ENCODE data around the gene NGEF.

The NGEF gene

DNA sequence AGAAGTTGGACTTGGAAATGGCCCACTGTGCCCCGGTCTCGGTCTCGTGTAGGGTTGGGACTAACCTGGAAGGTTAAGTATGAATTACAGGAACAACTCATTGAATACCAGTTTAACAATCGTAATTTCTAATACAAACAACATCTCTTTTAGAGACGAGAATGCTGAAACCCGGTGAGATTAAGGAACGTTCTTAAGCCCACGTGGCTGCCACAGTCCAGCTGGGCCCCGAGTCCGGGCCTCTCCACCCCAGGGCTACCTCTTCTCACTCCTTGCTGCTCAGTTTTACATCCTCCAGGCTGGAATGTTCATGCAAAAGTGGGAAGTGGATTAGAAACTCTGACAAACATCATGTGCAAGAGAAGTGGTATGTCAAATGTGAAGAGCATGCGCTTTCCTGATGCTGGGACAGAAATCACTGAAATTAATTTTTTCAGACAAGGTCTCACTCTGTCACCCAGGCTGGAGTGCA, 29.4 kb downstream of the NGEF start:
- no peak overlapping the region for H3K4me3 Mint-ChIP-seq
- H3K9me3 Mint-ChIP-seq = peaks cover 9% of the 10 kb centered on the region
- intact Hi-C loops (cut with micrococcal nuclease) = no loop called here
- H3K27me3 Mint-ChIP-seq = peaks cover 25% of the 10 kb centered on the region
- H3K36me3 Mint-ChIP-seq (ENCODE audit: low read depth) = no peaks in the 10 kb centered on the region
- peaks cover 46% of the 10 kb centered on the region for H3K4me1 Mint-ChIP-seq (ENCODE audit: low read depth)
- H3K27ac Mint-ChIP-seq = peak overlapping the region; percentile 51

DNA sequence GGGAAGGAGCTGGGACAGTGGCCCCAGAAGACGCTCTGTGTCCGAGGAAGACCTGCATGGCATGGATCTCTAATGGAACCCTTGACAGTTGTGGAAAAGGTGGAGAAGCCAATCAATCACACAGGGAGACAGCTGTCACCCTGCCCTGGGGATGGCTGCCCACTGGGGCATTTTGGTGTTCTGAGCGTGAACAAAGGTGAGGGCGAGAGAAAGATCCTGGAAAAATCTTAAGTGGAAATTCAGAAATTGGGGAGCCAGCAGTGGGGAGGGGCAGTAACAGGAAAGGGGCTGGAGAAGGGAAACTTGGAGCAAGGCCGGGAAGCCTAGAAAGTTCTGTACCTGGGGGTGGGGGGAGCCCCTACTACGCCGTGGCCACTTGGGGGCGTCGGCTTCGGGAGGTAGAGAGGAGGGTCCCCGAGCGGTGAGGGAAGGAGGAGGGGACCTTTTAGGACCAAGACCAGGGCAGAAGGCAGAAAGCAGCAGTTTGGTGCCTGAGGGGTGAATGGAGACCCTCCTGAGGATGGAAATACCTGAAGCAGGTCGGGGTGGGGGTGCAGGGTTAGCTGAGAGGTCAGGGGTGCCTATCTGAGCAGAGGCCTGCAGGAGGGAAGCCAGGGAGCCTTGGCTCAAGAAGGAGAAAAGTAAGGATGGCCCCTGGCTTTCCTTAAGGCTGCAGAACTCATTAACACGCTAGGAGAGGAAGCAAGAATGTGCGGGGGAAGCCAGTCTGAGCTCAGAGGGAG, 30.0 kb downstream of the NGEF start:
- H3K4me3 Mint-ChIP-seq = peak overlapping the region; percentile 33
- peak overlapping the region; percentile 51 for H3K27ac Mint-ChIP-seq
- intact Hi-C loops (cut with micrococcal nuclease) = no loop called here
- H3K4me1 Mint-ChIP-seq (ENCODE audit: low read depth) = peaks cover 42% of the 10 kb centered on the region
- peaks cover 25% of the 10 kb centered on the region for H3K27me3 Mint-ChIP-seq
- peaks cover 9% of the 10 kb centered on the region for H3K9me3 Mint-ChIP-seq
- no peaks in the 10 kb centered on the region for H3K36me3 Mint-ChIP-seq (ENCODE audit: low read depth)

DNA sequence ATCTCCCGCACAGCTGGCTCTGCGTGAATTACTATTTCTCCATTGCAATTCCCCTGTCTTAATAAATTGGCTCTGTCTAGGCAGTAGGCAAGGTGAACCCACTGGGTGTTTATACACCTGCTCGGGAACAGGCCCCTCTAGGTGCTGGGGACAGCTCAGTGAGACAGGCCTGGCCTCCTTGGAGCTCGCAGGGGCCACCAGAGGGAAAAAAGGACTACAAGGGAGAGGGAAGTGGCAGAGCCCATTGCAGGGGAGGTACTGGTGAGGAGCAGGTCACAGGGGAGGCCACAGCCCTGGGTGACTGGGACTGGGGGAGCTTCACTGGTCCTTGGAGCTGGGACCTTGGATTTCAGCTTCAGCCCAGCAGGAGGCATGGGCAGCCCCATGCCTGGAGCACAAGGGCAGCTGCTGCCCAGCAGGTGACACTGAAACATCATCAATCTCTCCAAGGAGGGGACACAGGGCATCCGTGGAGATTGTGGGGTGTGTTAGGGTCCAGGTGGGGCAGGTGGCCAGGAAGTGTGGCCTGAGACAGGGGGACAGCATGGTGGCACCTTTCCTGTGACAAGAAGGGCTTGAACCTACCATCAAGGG, 31.2 kb downstream of the NGEF start:
- Mint-ChIP-seq H3K9me3 (peaks cover 9% of the 10 kb centered on the region), H3K36me3 (ENCODE audit: low read depth) (no peaks in the 10 kb centered on the region), H3K27me3 (peaks cover 20% of the 10 kb centered on the region), H3K27ac (no peak overlapping the region), H3K4me1 (ENCODE audit: low read depth) (peaks cover 34% of the 10 kb centered on the region), H3K4me3 (no peak overlapping the region)
- intact Hi-C loops (cut with micrococcal nuclease) = no loop called here

DNA sequence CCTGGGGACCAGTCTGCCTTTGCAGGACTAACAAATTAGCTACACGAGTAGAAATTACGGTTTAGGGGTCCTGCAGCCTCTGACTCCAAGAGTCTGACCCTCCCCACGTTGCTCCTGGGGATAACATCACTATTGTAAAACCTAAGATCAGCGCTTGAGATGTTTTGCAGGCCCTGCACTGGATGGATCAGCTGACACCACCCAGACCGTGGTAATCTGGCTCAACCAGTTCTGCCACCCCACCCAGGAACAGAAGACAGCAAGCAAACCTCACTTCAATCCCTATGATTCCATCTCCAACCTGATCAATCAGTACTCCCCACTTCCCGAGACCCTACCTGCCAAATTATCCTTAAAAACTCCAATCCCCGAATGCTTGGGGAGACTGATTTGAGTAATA, 31.7 kb downstream of the NGEF start:
- peaks cover 34% of the 10 kb centered on the region for H3K4me1 Mint-ChIP-seq (ENCODE audit: low read depth)
- H3K9me3 Mint-ChIP-seq = peaks cover 8% of the 10 kb centered on the region
- H3K27me3 Mint-ChIP-seq = peaks cover 20% of the 10 kb centered on the region
- no peak overlapping the region for H3K4me3 Mint-ChIP-seq
- no peak overlapping the region for H3K27ac Mint-ChIP-seq
- intact Hi-C loops (cut with micrococcal nuclease) = no loop called here
- no peaks in the 10 kb centered on the region for H3K36me3 Mint-ChIP-seq (ENCODE audit: low read depth)

DNA sequence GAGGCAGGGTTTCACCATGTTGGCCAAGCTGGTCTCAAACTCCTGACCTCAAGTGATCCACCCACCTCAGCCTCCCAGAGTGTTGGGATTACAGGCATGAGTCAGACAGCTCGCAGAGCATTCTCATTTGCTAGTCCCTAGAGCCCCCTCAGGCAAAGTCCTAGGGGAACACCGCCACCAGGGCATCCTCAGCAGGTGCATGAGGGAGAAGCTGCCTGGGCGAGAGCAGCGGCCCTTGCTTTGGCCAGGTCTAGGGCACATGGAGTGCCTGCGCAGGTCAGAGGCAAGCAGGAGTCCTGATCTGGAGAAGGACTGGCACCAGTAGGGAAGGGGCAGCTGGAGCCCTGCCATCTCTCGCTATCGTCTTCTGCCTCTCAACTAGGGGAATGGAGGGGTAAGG, 32.4 kb downstream of the NGEF start:
- no peaks in the 10 kb centered on the region for H3K36me3 Mint-ChIP-seq (ENCODE audit: low read depth)
- intact Hi-C loops (cut with micrococcal nuclease) = no loop called here
- H3K9me3 Mint-ChIP-seq = peaks cover 1% of the 10 kb centered on the region
- H3K4me3 Mint-ChIP-seq = no peak overlapping the region
- peaks cover 18% of the 10 kb centered on the region for H3K27me3 Mint-ChIP-seq
- H3K4me1 Mint-ChIP-seq (ENCODE audit: low read depth) = peaks cover 34% of the 10 kb centered on the region
- H3K27ac Mint-ChIP-seq = no peak overlapping the region

DNA sequence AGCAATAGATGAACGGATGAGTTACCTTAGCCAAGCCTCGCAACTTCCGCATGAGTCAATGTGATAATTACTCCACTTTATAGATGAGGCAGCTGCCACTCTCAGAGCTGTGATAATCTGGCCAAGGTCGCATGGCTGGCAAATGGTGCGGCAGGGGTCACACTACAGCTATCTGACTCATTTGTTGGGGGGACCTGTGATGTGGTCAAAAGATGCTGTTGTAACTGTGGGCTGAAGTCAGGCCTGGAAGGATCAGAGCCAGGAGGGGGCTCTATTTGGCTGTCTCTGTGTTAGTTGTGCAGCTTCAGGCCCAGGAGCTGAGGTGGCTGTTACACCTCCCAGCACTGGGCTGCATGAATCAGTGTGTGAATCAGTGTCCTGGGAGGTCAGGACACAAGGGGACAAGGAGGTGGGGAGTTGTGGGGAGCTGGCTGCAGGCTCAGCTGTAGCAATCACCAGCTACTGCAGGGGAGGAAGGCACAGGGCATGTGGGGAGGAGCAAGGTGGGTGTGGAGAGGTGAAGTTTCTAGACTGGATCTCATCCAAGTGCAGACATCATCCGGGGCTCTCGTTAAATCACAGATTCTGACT, 33.1 kb downstream of the NGEF start:
- Mint-ChIP-seq H3K36me3 (ENCODE audit: low read depth) (no peaks in the 10 kb centered on the region), H3K4me3 (no peak overlapping the region), H3K27ac (no peak overlapping the region), H3K27me3 (peaks cover 21% of the 10 kb centered on the region), H3K4me1 (ENCODE audit: low read depth) (peaks cover 31% of the 10 kb centered on the region), H3K9me3 (no peaks in the 10 kb centered on the region)
- intact Hi-C loops (cut with micrococcal nuclease) = no loop called here

DNA sequence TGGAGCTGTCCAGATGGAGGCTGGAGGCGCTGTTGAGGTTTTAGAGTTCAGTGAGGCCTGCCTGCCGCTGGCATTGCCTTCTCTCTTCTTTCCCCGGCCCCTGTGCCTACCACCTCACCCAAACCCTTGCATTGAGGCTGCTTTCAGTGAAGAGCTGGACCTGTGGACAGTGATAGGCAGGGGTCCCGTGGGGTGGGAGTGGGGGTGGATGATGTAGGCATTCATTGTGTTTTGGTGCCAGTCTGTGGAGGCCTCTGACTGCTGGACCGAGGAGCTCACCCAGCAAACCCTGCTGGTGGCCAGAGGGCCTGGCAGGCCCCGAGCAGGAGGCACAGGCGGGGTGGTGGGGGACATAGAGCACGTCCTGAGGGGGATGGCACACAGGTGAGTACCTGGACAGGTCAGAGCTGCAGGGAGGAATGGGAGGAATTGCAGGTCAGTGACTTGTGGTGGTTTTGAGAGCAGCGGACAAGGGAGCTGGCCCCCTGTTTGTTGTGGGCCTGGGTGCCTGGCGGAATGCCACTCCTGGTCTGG, 35.6 kb downstream of the NGEF start:
- H3K27me3 Mint-ChIP-seq = peaks cover 15% of the 10 kb centered on the region
- H3K4me1 Mint-ChIP-seq (ENCODE audit: low read depth) = peaks cover 7% of the 10 kb centered on the region
- H3K27ac Mint-ChIP-seq = no peak overlapping the region
- no peaks in the 10 kb centered on the region for H3K9me3 Mint-ChIP-seq
- intact Hi-C loops (cut with micrococcal nuclease) = no loop called here
- no peaks in the 10 kb centered on the region for H3K36me3 Mint-ChIP-seq (ENCODE audit: low read depth)
- H3K4me3 Mint-ChIP-seq = no peak overlapping the region

DNA sequence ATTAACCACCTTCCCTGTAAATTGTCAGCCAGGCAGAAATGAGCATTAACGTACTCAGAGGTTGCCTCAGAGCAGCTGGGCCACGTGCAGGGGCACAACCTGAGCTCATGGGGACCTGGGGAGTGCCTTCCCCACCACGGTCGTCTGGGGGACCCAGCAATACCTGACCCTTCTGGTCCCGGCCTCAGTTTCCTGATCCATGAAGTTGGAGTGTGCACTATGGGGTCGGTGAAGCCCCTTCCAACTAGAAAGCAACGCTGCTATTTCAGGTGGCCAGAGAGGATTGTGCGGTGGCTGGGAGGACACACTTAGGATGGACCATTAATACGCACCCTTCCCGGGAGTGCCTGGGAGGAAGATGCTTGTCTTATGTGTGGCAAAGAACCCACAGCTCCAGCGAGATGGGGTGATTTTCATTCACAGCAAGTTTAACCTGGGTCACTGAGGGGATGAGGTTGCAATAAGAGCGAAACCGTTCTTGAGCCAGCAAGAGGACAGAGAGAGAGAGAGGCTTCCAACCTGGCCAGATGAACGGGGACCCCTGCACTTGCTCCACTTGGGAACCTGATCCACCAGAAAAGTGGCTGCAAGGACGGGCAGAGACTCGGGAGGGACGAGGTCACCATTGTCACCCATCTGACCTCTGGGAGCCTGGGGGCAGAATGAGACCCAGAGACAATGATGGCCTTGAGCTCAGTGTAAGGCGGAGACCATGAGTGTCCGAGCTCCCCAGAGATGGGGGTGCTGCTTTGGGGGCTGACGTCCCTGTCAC, 36.2 kb downstream of the NGEF start:
- H3K4me1 Mint-ChIP-seq (ENCODE audit: low read depth) = peaks cover 4% of the 10 kb centered on the region
- no peak overlapping the region for H3K4me3 Mint-ChIP-seq
- peaks cover 15% of the 10 kb centered on the region for H3K27me3 Mint-ChIP-seq
- intact Hi-C loops (cut with micrococcal nuclease) = no loop called here
- H3K27ac Mint-ChIP-seq = no peak overlapping the region
- H3K9me3 Mint-ChIP-seq = no peaks in the 10 kb centered on the region
- H3K36me3 Mint-ChIP-seq (ENCODE audit: low read depth) = no peaks in the 10 kb centered on the region

DNA sequence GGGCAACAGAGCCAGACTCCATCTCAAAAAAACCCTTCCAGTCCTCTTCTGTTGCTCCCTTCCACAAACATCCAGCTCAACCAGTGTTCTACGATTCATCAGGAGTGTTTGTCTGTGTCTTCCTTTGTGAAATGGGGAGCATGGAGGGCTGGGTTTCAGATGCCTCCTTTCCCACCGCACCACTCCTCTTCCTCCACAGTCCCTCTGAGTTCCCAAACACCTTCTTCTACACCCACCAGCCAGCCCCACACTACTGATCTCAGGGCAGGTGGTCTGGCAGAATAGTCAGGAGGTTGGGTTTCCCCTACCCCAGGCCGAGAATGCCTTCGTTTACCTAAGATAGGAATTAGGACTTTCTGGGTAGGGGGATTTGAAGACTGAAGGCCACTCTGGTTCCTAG, 36.9 kb downstream of the NGEF start:
- H3K27ac Mint-ChIP-seq = no peak overlapping the region
- no peaks in the 10 kb centered on the region for H3K4me1 Mint-ChIP-seq (ENCODE audit: low read depth)
- H3K4me3 Mint-ChIP-seq = no peak overlapping the region
- intact Hi-C loops (cut with micrococcal nuclease) = no loop called here
- no peaks in the 10 kb centered on the region for H3K36me3 Mint-ChIP-seq (ENCODE audit: low read depth)
- peaks cover 16% of the 10 kb centered on the region for H3K27me3 Mint-ChIP-seq
- no peaks in the 10 kb centered on the region for H3K9me3 Mint-ChIP-seq

DNA sequence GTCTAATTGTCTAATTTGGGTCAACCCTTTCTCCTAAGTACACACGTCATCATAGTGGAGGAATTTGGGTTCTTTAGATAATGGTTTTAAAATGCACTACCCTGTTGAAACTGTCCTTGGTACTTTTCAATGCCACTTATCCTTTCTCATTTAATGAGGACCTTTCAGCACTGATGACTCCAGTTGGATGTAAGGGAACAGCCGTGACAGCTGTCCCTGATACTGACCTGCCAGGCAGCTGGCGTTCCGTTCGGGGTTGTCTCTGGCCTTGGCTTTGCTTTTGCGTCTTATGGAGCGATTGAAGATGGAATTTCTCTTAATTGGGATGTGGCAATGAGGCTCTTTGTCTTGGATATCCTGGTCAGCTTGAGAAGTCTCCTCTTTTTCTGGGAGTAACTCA, 38.7 kb downstream of the NGEF start:
- H3K9me3 Mint-ChIP-seq = no peaks in the 10 kb centered on the region
- no peaks in the 10 kb centered on the region for H3K36me3 Mint-ChIP-seq (ENCODE audit: low read depth)
- H3K4me1 Mint-ChIP-seq (ENCODE audit: low read depth) = no peaks in the 10 kb centered on the region
- no peak overlapping the region for H3K27ac Mint-ChIP-seq
- intact Hi-C loops (cut with micrococcal nuclease) = no loop called here
- no peak overlapping the region for H3K4me3 Mint-ChIP-seq
- peaks cover 18% of the 10 kb centered on the region for H3K27me3 Mint-ChIP-seq

DNA sequence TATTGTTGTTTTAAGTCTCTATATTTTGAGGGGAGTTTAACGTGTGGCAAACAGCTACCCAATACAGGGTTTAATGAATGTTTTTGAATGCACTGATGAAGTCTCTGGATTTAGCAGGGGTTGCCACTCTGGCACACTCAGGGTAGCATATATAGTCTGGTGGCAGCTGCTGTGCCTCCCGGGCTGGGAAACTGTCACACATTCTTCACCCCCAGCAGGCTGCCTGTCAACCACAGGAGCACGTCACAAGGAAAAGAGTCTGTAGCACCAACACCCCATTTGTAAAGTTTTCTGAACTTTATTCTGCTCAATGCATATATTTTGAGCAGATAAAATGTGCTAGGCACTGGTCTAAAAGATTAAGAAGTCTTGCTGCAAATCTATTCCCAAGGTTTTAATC, 39.3 kb downstream of the NGEF start:
- H3K4me1 Mint-ChIP-seq (ENCODE audit: low read depth) = no peaks in the 10 kb centered on the region
- no peak overlapping the region for H3K27ac Mint-ChIP-seq
- peaks cover 20% of the 10 kb centered on the region for H3K27me3 Mint-ChIP-seq
- no peak overlapping the region for H3K4me3 Mint-ChIP-seq
- no peaks in the 10 kb centered on the region for H3K36me3 Mint-ChIP-seq (ENCODE audit: low read depth)
- H3K9me3 Mint-ChIP-seq = no peaks in the 10 kb centered on the region
- intact Hi-C loops (cut with micrococcal nuclease) = no loop called here

DNA sequence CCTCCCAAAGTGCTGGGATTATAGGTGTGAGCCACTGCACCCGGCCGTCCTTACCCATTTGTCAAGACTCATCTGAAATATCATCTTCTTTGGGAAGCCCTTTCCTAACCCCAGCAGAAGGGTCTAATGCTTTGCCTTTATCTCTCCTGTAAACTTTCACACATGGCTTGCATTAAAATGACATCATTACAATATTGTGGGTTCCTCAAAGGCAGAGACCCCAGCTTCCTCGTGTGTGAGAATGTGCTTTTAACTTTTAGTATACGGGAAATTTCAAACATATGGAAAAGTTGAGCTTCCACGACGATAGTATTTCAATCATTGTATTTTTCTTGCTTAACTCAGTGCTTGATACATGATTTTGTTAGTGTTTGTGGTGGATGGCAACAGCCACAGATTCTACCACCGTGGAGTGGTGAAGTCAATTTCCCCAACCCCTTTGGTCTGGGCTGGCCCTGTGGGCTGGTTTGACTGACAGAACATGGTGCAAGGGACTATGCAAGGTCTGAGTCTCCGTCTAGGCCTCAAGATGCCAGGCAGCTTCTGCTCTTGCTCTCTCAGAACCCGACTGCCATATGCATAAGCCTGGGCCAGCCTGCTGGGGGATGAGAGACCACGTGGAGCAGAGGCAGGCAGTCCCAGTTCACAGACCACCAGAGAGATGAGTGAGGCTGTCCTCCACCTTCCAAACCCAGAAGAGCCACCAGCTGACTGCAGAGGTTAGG, 39.9 kb downstream of the NGEF start:
- no peaks in the 10 kb centered on the region for H3K4me1 Mint-ChIP-seq (ENCODE audit: low read depth)
- no peak overlapping the region for H3K4me3 Mint-ChIP-seq
- H3K9me3 Mint-ChIP-seq = no peaks in the 10 kb centered on the region
- intact Hi-C loops (cut with micrococcal nuclease) = no loop called here
- H3K27ac Mint-ChIP-seq = no peak overlapping the region
- peaks cover 21% of the 10 kb centered on the region for H3K27me3 Mint-ChIP-seq
- H3K36me3 Mint-ChIP-seq (ENCODE audit: low read depth) = no peaks in the 10 kb centered on the region

DNA sequence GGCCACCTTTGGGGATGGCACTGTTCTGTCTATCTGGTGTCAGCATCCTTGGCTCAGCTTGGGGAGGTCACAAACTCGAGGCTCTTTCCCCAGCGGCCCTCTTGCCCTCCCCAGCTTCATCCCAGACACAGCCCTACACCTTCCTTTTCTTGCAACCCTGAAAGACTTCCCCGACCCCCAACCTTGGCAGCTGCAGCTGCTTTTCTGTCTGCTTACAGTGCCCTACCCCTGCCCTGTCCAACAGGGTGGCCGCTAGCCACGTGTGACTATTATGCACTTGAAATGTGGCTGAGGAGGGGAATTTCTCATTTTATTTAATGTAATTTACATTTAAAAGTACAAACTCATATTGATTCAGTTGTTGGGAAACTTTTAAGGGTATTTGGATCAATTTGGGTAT, 41.3 kb downstream of the NGEF start:
- Mint-ChIP-seq H3K9me3 (no peaks in the 10 kb centered on the region), H3K4me1 (ENCODE audit: low read depth) (no peaks in the 10 kb centered on the region), H3K4me3 (no peak overlapping the region), H3K36me3 (ENCODE audit: low read depth) (no peaks in the 10 kb centered on the region), H3K27me3 (peaks cover 22% of the 10 kb centered on the region), H3K27ac (no peak overlapping the region)
- intact Hi-C loops (cut with micrococcal nuclease) = no loop called here

Measured in dendritic cell treated with granulocyte-macrophage colony-stimulating factor and Interleukin-4, amounts not matched to agents 40 ng/mL and 50 ng/mL, for 4 days (primary cell).